Ascending aorta (tissue), 2 donors: ENCODE results near the gene TARBP1. TPM values are rescaled to one million over a fixed set of nuclear protein-coding genes. Genes with fewer than 3 reads are reported as not detected.

Source experiments
- DNase-seq, 2 donors: peaks; one replicate each; pipeline ENCODE4 v3.0.0-alpha.2; 2019; ENCODE audit warnings: low spot score in 2 of 2
- H3K27ac ChIP-seq, 2 donors: fragments of 200-600 bp; sonication (generic); one replicate each; pipeline ENCODE4 v1.5.1; 2016 to 2017; ENCODE audit warnings: mild to moderate bottlenecking in 1 of 2
- H3K27me3 ChIP-seq: fragments of 200-600 bp; sonication (generic); one replicate; pipeline ENCODE4 v1.5.1; 2017
- H3K36me3 ChIP-seq, 2 donors: fragments of 200-600 bp; sonication (generic); one replicate each; pipeline ENCODE4 v1.5.1; 2016
- H3K4me1 ChIP-seq, 2 donors: fragments of 200-600 bp; sonication (generic); one replicate each; pipeline ENCODE4 v1.5.1; 2016 to 2017; ENCODE audit warnings: mild to moderate bottlenecking in 1 of 2
- H3K4me3 ChIP-seq, 2 donors: fragments of 200-600 bp; sonication (generic); one replicate each; pipeline ENCODE4 v1.5.1; 2016 to 2017; ENCODE audit warnings: mild to moderate bottlenecking in 1 of 2
- H3K9me3 ChIP-seq, 2 donors: fragments of 200-600 bp; sonication (generic); one replicate each; pipeline ENCODE4 v1.5.1; 2016
- intact Hi-C: fragments of 100-400 bp; cut with DNase I; formaldehyde crosslinking; loops from one replicate; pipeline ENCODE4 v1.15.1; 2023
- total RNA-seq: library from RNA; depleted of rRNA; stranded (reverse); fragments of >200 nt; gene quantifications from one replicate; pipeline ENCODE4 v1.1.0, GENCODE V29; 2016
- TF ChIP-seq, protein P1 (sequence below), 3 experiments: fragments of 200-600 bp in 2 of 3; fragments of 450-650 bp in 1 of 3; sonication (generic) in 2 of 3; IDR thresholded peaks; one replicate each; pipeline ENCODE4 v1.5.1; 2016 to 2019; ENCODE audit warnings: antibody characterized with exemption in 3 of 3, mild to moderate bottlenecking in 1 of 3, moderate library complexity in 1 of 3

TARBP1 gene
- total RNA-seq, 1 donor from 2014 or later = 19.2 TPM

GRCh38 chr1:234348964-234349363, 130.0 kb downstream of the TARBP1 start:
- no peaks in the 10 kb centered on the region for H3K9me3 ChIP-seq
- no peaks in the 10 kb centered on the region for H3K4me1 ChIP-seq
- intact Hi-C loops = no loop called here
- no peak overlapping the region for H3K4me3 ChIP-seq
- TF ChIP-seq, protein P1, sequence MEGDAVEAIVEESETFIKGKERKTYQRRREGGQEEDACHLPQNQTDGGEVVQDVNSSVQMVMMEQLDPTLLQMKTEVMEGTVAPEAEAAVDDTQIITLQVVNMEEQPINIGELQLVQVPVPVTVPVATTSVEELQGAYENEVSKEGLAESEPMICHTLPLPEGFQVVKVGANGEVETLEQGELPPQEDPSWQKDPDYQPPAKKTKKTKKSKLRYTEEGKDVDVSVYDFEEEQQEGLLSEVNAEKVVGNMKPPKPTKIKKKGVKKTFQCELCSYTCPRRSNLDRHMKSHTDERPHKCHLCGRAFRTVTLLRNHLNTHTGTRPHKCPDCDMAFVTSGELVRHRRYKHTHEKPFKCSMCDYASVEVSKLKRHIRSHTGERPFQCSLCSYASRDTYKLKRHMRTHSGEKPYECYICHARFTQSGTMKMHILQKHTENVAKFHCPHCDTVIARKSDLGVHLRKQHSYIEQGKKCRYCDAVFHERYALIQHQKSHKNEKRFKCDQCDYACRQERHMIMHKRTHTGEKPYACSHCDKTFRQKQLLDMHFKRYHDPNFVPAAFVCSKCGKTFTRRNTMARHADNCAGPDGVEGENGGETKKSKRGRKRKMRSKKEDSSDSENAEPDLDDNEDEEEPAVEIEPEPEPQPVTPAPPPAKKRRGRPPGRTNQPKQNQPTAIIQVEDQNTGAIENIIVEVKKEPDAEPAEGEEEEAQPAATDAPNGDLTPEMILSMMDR (IDR thresholded peaks at IDR 0.05) = no peak
- no peak overlapping the region for H3K27ac ChIP-seq
- H3K36me3 ChIP-seq = no peaks in the 10 kb centered on the region
- DNase-seq = no peak
- no peaks in the 10 kb centered on the region for H3K27me3 ChIP-seq

DNA sequence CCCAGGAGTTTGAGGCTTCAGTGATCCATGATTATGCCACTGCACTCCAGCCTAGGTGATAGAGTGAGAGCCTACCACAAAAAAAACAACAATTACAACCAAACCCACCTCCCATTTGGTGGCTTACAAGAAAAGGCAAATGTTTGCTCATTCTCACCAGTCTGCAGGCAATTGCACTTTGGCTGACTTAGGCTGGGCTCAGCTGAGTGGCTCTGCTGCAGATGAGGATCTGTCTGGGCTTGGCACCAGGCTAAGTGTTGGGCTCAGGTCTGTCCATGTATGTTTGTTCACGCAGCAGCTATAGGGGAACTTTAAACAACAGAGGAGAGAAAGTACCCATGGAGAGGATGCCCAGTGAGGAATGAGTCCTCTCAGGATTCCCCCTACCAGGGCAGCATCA, 133.7 kb downstream of the TARBP1 start:
- intact Hi-C loops = no loop called here
- TF ChIP-seq, protein P1 (IDR thresholded peaks at IDR 0.05) = no peak
- Histone ChIP-seq H3K27me3 (no peaks in the 10 kb centered on the region), H3K4me1 (no peaks in the 10 kb centered on the region), H3K36me3 (no peaks in the 10 kb centered on the region), H3K27ac (no peak overlapping the region), H3K4me3 (no peak overlapping the region), H3K9me3 (no peaks in the 10 kb centered on the region)
- DNase-seq = no peak

DNA sequence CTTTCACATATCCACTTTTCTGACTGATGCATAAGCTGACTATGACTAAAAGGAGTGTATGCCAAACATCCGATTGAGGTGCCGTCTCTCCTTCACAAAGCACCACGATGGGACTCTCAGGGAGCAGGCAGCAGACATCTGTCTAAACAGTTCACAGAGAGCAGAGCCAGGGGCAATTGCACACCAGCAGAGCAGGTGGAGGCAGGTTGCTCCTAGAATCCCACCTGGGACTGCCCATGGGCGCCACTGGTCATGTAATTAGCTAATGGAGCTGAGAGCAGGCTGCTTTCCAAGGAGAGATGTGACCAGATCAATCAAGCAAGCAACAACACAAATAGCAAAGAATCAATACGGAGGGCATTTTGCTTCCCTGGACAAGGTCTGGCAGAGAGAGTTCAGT, 136.2 kb downstream of the TARBP1 start:
- no peak for DNase-seq
- no peak overlapping the region for H3K27ac ChIP-seq
- no peaks in the 10 kb centered on the region for H3K27me3 ChIP-seq
- peaks cover 0 to 3% of the 10 kb centered on the region in 2 donors for H3K9me3 ChIP-seq
- no peak overlapping the region for H3K4me3 ChIP-seq
- no peaks in the 10 kb centered on the region for H3K36me3 ChIP-seq
- TF ChIP-seq, protein P1 (IDR thresholded peaks at IDR 0.05) = no peak
- intact Hi-C loops = no loop called here
- H3K4me1 ChIP-seq = no peaks in the 10 kb centered on the region

Other genes with a start within 250 kb of the TARBP1 start
- gene COA6, start 105.7 kb downstream of the TARBP1 start, total RNA-seq = not detected
- gene IRF2BP2, start 131.0 kb upstream of the TARBP1 start, total RNA-seq = 80.0 TPM